Fibroblast of skin of scalp (primary cell): Measurements from ENCODE around the gene POGLUT3. TPM values are rescaled to one million over a fixed set of nuclear protein-coding genes. Genes with fewer than 3 reads are reported as not detected.

Experiments used
- DNase-seq: peaks from one replicate; pipeline ENCODE4 v3.0.0-alpha.2; 2013
- polyA plus RNA-seq, 2 experiments: library from polyadenylated mRNA; unstranded; fragments of 120-200 nt; gene quantifications; one replicate each; pipeline ENCODE4 v1.2.1, GENCODE V29; 2013; ENCODE audit not compliant: insufficient read length in 2 of 2

POGLUT3 gene, protein sequence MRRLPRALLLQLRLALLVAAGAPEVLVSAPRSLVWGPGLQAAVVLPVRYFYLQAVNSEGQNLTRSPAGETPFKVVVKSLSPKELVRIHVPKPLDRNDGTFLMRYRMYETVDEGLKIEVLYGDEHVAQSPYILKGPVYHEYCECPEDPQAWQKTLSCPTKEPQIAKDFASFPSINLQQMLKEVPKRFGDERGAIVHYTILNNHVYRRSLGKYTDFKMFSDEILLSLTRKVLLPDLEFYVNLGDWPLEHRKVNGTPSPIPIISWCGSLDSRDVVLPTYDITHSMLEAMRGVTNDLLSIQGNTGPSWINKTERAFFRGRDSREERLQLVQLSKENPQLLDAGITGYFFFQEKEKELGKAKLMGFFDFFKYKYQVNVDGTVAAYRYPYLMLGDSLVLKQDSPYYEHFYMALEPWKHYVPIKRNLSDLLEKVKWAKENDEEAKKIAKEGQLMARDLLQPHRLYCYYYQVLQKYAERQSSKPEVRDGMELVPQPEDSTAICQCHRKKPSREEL
- polyA plus RNA-seq (2013, experiment 1 of 2; ENCODE audit: insufficient read length) = 40.7 TPM
- polyA plus RNA-seq (2013, experiment 2 of 2; ENCODE audit: insufficient read length) = 42.5 TPM

DNA sequence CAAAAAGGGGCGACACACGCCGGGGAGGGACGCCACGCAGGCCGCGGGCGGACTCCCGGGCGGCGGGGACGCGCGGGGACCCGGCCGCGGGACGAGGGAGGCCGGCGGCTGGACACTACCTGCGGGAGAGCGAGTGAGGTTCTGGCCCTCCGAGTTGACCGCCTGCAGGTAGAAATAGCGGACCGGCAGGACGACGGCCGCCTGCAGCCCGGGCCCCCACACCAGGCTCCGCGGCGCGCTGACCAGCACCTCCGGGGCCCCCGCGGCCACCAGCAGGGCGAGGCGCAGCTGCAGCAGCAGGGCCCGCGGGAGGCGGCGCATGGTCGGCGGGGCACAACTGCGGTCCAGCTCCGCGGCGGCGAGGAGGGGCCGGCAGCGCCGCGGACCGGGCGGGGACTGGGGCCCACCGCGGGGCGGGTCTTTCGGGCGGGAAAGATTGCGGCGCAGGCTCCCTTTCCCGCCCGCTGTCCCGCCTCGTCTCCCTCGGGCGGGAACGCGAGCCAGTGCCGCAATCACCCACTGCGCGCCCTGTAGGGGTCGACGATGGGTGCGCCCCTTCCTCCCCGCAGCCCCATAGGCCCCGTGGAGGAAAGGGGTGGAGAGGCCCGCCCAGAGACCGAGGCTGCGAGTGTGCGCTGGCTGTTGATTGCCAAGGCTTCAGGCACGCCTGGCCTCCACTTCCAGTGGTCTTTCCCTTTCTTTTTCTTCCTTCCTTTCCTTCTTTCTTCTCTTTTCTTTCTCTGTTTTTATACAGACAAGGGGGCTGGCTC, at the start of gene POGLUT3:
TSS of gene POGLUT3 (minus strand) at position 339 of the 770 bp plus-strand sequence. CDS start at position 321, 18 bp downstream.
- DNase-seq = peak; percentile 70

DNA sequence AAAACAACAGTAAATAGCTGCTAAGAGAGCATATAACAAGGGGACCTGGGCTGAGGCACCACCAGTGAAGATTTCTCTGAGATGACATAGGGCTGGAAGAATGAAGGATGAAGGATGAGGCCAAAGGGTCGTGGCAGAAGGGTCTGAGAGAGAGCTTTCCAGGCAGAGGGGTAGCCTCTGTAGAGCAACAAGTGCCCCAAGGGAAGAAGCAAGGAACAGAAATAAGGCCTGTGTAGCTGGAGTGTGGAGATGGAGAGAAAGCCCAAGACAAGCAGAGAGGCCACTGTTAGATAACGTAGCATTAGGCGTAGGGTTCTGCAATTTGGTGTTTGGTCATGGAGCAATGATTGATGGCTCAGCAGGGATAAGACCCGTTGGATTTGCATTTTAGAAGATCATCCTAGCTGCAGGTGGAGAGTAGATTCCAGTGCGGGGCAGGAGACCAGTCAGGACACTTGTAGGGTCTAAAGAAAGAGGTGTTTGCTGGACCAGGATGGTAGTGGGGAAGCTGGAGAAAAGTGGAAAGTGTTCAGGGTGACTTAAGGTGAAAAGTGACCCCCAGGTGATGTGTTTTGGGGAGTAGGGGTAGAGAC, 47.8 kb upstream of the POGLUT3 start:
- DNase-seq = no peak

DNA sequence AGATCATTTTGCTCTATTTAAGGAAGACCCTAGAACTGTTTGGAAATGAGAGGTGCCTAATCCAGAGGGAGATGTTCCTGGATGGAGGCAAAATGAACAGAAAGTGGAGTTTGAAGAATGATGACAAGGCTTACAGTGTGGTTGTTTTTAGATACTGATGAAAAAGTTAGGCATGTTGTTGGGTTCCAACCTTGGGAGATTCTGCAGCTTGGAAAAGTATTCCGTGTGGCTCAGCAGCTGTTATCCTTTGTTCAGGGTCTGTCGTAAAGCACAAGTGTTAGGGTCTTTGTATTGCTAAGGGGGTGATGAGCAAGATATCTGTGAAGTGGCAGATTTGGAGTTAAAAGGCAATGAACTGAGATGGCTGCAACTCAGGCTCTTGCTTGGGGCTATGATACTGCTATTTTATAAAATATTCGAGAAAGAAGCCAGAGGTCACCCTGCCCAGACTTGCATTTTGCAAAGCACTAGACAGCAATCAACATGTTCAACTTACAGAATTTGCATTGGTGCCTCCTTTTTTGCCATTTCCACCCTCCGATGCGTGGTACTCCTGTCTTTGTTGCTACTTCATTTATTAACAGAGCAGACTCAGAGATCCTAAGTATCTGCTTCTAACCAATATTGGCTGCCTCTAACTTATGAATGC, 45.3 kb upstream of the POGLUT3 start:
- DNase-seq = no peak

DNA sequence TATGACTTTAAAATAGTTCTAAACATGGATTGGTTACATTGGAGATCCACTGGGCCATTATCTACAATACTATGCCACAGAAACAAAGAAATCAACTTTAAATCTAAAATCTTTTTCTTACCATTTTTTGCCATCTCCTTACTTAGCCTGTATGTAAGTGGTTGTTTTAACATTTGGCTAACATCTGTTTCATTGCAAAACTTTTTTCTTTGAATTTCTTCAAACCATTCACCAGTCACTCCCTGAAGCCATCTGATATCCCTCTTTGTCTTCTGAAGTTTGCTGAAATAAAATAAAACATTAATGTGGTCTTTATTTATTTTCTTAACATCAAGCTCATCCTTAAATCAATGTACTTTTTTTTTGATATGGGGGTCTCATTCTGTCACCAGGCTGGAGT, 43.3 kb upstream of the POGLUT3 start:
- DNase-seq = no peak

DNA sequence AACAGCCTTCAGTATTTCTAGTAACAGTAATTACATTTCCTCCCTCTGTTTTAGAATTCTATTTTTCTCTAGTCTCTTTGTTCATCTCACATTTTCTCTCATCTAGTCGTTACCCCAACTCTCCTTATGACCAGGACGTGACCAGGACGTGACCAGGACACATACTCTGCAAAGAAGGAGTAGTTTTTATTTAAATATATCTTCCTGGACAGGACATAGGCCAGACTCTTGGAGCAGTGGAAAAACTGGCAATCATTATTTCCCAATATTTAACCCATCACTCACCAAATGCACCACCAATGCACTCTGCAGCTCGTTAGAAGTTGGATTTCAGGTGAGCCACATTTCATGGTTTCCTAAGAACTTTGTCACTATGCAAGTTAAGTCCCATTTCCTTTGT, 40.3 kb upstream of the POGLUT3 start:
- DNase-seq = no peak

DNA sequence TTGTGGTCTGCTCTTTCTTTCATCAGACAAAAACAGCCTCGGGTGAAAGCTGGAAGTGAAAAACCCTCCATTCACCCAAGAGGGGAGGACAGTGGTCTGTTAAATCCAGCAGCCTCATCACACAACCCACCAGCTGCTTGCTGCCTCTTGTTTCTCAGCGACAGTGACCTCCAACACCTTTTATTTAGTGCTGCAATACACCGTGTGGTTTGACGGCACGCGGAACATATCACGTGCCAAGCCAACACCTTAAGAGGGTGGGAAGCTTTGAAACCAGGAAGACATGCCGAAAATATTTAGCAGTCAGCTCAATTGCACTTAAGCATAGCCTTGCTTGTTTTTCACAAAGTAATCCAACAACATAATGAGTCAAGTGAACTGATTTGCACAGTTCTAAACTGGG, 39.8 kb upstream of the POGLUT3 start:
- DNase-seq = no peak

DNA sequence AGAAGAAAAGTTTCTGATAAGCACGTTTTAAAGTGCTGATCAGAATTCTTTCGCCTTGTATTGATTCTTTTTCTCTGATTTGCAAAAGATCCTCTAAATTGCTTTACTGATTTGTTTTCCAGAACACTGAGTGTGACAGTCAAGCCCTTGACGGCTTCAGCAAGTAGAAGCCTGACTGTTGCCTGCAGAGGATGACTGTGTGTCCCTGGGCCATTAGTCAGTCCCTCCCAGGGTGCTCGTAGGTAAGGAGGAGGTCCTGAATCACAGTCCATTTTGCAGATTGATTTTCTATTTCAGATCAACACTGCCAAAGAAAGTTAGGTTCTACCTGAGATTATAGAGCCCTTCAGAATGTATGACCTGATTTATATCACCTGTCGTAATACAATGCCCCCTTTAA, 38.6 kb upstream of the POGLUT3 start:
- DNase-seq = no peak

DNA sequence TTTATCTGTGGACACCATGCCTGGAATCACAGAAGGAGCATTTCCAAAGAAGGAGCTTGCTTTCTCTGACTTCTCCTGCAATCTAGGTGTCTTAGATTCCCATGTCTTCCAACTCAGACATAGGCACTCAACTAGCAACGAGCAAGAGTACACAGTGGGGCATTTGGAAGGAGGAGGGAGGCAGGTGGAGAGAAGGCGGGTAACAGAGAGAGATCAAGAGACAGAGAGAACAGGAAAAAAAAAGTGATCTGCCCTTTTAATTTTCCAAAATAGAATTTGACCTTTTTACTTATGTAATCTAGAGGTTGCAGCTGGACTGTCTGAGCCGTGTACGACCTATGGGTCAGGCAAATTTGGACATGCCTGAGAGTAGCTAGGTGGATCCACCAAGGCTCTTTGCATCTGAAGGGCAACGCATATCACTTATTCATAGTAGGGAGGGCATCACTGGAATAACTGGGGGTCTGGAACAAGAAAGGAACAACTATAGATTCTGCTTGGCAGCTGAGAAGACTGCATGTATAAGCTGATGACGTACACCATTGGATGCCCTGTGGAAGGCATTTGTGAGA, 37.3 kb upstream of the POGLUT3 start:
- no peak for DNase-seq

DNA sequence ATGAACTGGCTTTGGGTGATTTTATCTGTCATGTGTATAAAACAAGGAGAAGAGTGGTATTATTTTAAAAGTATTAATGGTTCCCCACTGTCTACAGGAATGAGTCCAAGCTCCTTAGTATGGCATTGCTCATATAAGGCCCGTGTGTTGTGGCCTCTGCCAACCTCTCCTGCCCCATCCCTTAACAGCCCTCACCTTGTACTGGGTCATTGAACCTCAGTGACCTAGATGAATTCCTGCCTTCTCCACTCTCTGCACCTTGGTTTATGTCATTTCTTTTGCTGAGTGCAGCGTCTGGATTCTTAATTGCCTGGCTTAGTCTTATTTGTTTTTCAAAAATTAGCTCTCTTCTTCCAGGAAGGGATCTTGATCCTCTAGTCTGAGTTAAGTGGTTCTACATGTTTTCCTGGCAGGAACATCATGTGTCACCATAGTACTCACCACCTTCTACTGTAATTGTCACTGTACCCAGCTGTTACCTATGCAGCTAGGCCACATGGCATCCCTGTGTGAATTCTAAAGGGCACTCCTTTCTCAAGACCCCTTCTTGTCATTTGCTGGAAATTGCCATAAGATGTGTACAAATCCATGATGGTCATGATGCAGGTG, 36.2 kb upstream of the POGLUT3 start:
- no peak for DNase-seq

DNA sequence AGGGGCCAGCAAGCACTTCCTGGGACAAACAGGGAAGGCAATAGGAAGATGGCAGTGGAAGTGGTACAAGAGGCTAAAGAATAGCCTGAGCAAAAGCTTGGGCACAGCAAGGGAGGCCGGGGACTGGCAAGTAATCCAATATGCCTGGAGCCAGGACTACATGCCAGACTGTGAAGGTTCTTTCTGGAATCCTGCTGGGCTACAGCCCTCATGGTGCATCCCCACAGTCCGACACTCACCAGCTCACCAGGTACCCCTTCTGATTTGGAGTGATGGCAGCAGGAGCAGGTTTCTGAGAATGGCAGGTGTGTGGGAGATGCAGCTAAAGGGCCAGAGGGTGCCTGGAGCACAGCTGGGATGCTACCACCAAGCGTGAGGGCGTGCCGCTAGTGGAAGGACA, 32.2 kb upstream of the POGLUT3 start:
- no peak for DNase-seq

DNA sequence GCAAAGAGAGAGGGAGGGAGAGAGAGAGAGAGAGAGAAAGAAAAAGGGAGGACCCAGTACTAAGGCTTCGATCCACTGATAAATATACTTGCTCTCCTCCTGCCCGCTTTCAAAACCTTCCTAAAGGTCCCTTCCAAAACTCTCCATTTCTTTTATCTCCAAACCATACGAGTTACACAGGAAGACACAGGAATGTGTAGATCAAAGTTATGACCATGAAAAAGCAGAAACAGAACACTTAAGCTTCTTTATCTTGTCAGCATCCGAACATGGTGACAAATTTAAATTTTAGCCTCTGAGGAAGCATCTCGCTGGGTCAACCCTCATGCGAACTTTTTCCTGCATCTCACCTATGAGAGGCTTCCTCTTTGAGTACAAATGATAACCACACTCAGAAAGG, 29.2 kb upstream of the POGLUT3 start:
- DNase-seq = no peak

DNA sequence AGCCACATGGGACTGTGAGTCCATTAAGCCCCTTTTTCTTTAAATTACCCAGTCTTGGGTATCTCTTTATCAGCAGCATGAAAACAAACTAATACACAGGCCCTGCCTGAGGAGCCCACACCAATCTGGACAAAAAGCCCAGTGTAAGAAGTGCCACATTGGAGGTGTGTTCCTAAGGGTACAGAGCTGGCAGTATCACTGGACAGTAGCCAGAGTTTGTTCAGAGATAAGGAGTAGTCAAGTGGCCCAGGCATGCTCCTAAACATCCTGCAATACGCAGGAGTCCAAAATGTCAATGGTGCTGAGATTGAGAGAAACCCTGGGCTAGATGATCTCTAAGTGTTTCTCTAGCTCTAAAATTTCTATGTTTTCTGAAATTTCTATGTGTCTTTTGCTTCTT, 27.0 kb upstream of the POGLUT3 start:
- DNase-seq = no peak

DNA sequence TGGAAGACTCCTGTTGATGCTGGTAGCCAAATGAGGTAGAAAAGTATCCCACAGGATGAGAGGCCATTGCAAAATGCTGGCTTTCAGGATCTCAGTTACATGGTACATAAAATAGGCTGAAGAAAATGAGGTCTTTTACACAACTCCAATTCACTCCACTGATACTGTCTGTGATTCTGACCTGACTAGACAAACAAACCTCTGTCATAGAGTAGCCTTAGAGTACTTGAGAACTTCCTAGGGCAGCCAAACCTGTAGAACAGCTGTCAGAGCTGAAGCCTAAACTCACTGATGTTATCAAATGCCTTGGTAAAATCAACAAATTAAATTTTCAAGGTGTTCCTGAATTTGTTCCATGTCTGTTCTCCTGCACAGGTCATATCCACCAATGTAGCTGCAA, 26.2 kb upstream of the POGLUT3 start:
- no peak for DNase-seq

DNA sequence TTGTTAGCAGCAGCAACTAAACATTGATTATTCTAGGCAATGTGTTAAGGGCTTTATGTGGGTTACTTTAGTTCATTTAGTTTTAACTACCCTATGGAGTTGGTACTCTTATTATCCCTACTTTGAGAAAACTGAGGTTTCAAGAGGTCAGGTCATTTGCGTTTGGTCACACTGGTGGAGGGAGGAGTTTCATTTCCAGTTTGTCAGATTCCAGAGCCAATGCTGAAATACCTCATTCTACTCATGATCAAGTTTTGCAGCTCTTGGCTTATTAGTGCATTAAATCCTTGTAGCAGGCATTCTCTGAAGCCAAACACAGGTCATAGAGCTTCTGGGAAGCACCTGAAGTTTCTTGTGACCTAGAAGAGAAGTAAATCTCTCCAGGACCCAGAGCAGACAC, 24.1 kb upstream of the POGLUT3 start:
- DNase-seq = no peak

DNA sequence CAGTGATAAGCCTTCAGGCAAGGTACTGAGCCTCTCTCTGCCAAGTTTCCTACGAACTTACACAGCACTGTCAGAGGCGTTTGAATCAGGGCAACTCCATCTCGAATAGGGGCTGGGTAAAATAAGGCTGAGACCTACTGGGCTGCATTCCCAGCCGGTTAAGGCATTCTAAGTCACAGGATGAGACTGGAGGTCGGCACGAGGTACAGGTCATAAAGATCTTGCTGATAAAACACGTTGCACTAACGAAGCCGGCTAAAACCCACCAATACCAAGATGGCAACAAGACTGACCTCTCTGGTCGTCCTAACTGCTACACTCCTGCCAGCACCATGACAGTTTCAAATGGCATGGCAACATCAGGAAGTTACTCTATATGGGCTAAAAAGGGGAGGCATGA, 20.4 kb upstream of the POGLUT3 start:
- DNase-seq = no peak

DNA sequence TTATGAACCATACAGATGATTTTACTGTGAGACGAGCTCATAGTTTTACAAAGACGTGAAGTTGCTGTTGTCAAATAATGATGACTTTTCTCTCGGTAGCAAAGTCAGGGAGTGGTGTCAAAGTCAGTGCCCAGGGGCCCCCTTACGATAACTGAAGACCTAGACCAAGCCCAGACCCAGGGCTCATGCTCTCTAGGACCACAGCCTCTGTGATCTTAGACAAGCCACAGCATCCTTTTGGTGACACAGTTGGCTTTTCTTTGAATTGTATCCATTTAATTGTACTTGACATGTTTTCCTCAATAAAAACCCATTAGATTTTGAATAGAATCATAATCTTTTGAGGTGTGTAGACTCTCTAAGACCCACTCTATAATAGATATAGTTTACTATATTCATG, 17.9 kb upstream of the POGLUT3 start:
- DNase-seq = no peak

DNA sequence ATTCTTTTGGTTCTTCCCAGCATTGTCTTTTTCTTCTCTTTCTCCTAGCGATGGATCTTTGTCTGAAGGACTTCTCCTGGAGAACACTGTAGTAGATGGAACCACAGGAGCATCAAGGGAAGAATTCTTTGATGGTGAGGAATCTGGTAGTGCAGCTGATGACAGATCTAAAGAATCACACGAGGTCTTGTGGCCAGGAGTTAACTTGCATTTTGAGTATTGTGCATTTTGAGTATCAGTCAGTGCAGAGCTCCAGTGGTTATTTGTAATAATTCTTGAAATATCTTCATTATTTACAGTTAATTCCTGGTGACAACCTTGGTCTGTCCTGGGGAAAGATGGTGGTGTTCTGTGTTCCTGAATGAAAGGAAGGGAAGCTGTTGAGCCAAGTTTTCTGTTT, 14.5 kb upstream of the POGLUT3 start:
- peak; percentile 45 for DNase-seq

DNA sequence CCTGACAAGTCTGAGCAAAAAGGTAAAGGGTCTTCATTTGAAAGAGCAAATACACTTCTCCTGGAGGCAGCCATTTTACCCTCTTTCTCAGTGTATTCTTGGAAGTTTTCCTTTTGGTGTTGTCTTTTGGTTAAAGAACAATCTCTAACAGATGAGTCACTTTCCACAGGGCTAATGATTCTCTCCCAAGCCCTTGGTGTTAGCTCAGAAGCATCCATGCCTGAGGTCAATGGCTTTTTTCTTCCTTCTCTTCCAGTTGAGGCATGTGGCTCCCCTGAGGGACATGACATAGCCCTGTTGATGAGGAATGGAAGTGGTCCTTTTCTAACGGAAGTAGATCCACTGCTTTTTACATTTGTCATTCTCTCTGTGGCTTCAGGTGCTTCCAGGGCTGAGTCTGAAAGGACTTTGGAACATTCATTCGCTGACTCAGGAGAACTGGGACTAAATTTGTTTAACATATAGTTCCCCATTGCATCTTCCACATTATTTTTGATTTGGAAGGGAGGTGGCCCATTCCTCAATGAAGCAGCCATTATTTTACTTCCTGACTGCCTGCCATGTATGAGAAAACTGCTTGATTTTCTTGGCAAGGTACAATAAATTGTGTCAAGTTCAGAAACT, 13.8 kb upstream of the POGLUT3 start:
- DNase-seq = peak; percentile 90

DNA sequence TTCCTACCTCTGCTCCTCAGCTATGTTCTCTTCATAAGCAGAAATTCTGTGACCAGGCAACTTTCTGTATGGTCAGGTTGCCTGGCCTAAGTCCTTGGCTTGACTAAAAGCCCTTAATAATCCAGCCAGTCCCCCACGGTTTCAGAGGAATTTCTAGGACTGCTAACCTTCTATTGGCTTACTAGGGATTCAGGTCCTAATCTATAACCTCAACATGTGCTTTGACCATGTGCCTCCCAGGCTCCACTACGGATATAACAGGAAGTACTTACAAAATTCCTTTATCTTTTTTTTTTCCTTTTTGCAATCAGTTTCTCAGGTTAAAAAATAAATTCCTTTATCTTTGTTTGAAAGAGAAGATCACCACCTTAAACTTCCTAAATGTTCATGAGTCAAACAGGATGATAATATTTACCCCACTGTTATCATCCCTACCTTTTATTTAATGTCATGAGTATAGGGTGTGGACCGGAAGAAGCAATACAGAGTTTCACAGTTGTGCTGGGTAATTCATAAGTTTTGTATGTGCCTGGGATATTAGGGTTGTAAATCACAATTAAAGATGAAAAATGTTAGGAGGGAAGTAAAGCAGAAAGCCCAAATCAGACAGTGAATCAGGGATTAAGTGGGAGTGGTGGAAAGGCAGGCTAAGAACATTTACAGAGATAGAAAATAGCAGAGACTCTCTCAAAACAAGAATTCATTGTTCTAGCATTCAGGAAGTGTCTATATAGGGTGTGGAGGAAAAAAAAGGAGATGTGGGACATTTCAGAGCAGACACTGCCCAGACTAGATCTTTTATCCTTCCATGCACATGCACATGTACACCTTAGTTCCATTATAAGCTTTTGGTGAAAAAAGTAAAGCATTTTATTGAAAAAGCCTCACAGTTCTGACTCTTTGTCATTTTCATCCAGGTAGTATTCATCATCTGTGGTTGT, 10.7 kb upstream of the POGLUT3 start:
- DNase-seq = no peak

DNA sequence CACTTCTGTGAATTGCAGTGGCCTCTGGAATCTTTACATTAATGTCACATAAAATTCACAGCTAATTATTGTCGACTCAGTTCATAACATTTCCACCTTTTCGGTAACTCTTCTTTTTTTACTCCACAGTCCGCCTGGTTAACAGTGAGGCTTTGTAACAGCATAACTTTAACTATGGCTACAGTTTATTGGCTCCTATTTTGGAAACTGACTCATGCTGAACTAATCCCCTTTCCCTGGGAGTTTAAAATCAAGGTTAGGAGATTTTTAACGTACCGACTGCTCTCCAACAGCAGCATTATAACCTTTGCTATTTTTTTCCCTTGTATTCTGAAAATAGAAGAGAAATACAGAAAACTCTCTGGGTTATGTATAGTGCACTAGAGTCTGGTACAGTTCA, 3.2 kb upstream of the POGLUT3 start:
- DNase-seq = no peak
